ENCODE results near the gene RETREG3. TPM values are rescaled to one million over a fixed set of nuclear protein-coding genes. Genes with fewer than 3 reads are reported as not detected.

The RETREG3 gene
- total and polyA plus RNA-seq, 9 of the 15 experiments (the other 6 are each of a cell fraction or from before 2014, with no cell fraction given): 4.1 to 39.0 (median 16.9) TPM

DNA sequence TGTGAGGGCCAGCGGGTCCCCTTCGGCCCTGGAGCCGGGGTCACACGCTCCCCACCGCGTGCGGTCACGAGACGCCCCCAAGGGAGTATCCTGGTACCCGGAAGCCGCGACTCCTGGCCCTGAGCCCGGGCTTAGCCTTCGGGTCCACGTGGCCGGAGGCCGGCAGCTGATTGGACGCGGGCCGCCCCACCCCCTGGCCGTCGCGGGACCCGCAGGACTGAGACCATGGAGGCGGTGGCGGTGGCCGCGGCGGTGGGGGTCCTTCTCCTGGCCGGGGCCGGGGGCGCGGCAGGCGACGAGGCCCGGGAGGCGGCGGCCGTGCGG, 73.2 kb downstream of the RETREG3 start, which contains the start of gene NAGLU (continued):
- TF ChIP-seq POLR2AphosphoS5 (IDR thresholded peaks at IDR 0.05; ENCODE audit: control insufficient read depth, insufficient read depth, low read depth, low read length) (peak; percentile 35; the same call in 1 of the 2 replicates), ATF7 (IDR thresholded peaks at IDR 0.05) (peak; percentile 32; the same call in 1 of the 2 replicates), NFIC (IDR thresholded peaks at IDR 0.05) (peak; percentile 96), BHLHE40 (IDR thresholded peaks at IDR 0.05; ENCODE audit: low read length) (peak; percentile 98), PHF20 (IDR thresholded peaks at IDR 0.05; ENCODE audit: partially characterized antibody) (peak; percentile 57), HMGN3 (IDR thresholded peaks at IDR 0.05; ENCODE audit: borderline replicate concordance, extremely low read depth, insufficient read length, low read depth, low read length) (peak; percentile 85), MXI1 (IDR thresholded peaks at IDR 0.05; ENCODE audit: low read depth, low read length) (peak; percentile 53; the same call in 1 of the 2 replicates), TOE1 (IDR thresholded peaks at IDR 0.05; ENCODE audit: borderline replicate concordance) (peak; percentile 93), TOE1 (CRISPR knock-in tag; IDR thresholded peaks at IDR 0.05; ENCODE audit: borderline replicate concordance, low read depth) (no peak), POLR2B (IDR thresholded peaks at IDR 0.05; ENCODE audit: low read depth, partially characterized antibody) (no peak), ESRRA (IDR thresholded peaks at IDR 0.05; ENCODE audit: borderline replicate concordance, low read depth) (no peak; the same call in 1 of the 2 replicates), ELF1 (tag; IDR thresholded peaks at IDR 0.05) (peak; percentile 98), MXD1 (CRISPR knock-in tag; IDR thresholded peaks at IDR 0.05; ENCODE audit: borderline replicate concordance, poor library complexity, severe bottlenecking) (peak; percentile 48), CBFA2T3 (IDR thresholded peaks at IDR 0.05) (0 out of 2 replicates have a peak, but pooled peaks have one; percentile 20), GABPA (tag; conservative IDR thresholded peaks at IDR 0.05; ENCODE audit: low read depth) (no peak; the same call in 1 of the 2 replicates), REST (IDR thresholded peaks at IDR 0.05; ENCODE audit: borderline replicate concordance) (peak; percentile 70), REST (CRISPR knock-in tag; IDR thresholded peaks at IDR 0.05; ENCODE audit: low read depth) (no peak), ELF2 (CRISPR knock-in tag; IDR thresholded peaks at IDR 0.05) (peak; percentile 93), FOXK2 (conservative IDR thresholded peaks at IDR 0.05 in 1 of 2, IDR thresholded peaks at IDR 0.05 in 1 of 2; ENCODE audit: low read depth in 2 of 2) (peak in 1 of 2 experiments; percentile 41; a peak in 2 of 4 replicates)
- TF ChIP-seq, protein P1, sequence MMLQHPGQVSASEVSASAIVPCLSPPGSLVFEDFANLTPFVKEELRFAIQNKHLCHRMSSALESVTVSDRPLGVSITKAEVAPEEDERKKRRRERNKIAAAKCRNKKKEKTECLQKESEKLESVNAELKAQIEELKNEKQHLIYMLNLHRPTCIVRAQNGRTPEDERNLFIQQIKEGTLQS (IDR thresholded peaks at IDR 0.05): no peak
- TF ChIP-seq, protein P1 (CRISPR knock-in tag; conservative IDR thresholded peaks at IDR 0.05): 0 out of 2 replicates have a peak, but pooled peaks have one; percentile 16
